ENCODE results near the gene ARSA. TPM values are rescaled to one million over a fixed set of nuclear protein-coding genes. Genes with fewer than 3 reads are reported as not detected.

The ARSA gene
- polyA plus RNA-seq, 1 experiment: 36.9 TPM

DNA sequence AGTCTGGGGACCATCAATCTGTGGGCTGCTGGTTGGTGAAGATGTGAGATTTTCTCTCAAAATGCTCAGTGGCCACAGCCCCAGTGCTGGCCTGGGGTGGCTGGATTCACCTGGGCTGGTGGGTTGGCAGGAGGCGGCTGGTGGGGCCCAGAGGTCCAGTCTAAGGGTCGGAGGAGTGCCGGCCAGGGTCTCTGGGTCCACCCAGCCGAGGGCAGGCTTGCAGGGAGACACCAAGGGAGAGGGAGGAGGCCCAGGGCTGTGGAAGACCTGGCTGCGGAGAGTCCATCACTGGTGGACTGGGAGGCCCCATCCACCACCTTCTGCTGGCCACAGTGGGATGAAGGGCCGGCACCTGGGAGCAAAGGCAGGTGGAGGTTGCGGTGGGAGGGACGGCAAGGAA is 44.1 kb upstream of the ARSA start:
- no peak for DNase-seq (ENCODE audit: low read depth)
- H3K36me3 ChIP-seq (ENCODE audit: control insufficient read depth, insufficient read depth, low read length): no peaks in the 10 kb centered on the region
- no peak overlapping the region for H3K4me3 ChIP-seq (ENCODE audit: low read depth, low read length)
- ChIA-PET CTCF (no interaction called here), POLR2A (no interaction called here)
- peaks cover 25% of the 10 kb centered on the region for H3K27me3 ChIP-seq (ENCODE audit: control insufficient read depth, insufficient read depth, low read length)
- TF ChIP-seq CTCF (IDR thresholded peaks at IDR 0.05; ENCODE audit: insufficient read depth, low read depth, low read length): no peak

DNA sequence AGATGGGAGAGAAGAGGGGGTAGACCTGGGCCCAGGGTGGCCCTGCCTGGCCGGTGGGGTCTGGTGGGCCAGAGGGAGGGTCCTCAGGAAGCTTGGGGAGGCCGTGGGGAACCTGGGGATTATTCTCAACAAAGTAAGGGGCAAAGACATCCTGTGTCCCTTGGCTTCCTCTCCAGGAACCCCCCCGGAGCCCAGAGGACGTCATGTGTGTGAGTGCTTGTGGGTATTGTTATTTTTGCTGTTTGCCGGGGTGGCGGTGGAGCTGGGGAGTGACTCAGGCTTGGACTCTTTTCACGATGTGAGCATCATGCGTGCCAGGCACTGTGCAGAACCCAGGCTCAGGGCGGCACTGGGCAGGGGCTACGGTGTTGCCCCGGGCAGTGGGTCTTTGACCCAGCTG is 43.7 kb upstream of the ARSA start:
- no peak for DNase-seq (ENCODE audit: low read depth)
- no peak for TF ChIP-seq CTCF (IDR thresholded peaks at IDR 0.05; ENCODE audit: insufficient read depth, low read depth, low read length)
- POLR2A ChIA-PET: no interaction called here
- H3K27me3 ChIP-seq (ENCODE audit: control insufficient read depth, insufficient read depth, low read length): peaks cover 25% of the 10 kb centered on the region
- H3K4me3 ChIP-seq (ENCODE audit: low read depth, low read length): no peak overlapping the region
- H3K36me3 ChIP-seq (ENCODE audit: control insufficient read depth, insufficient read depth, low read length): no peaks in the 10 kb centered on the region
- CTCF ChIA-PET: no interaction called here

GRCh38 chr22:50670914-50671538 is 43.1 kb upstream of the ARSA start:
- Histone ChIP-seq H3K36me3 (ENCODE audit: control insufficient read depth, insufficient read depth, low read length) (no peaks in the 10 kb centered on the region), H3K27me3 (ENCODE audit: control insufficient read depth, insufficient read depth, low read length) (peaks cover 25% of the 10 kb centered on the region), H3K4me3 (ENCODE audit: low read depth, low read length) (no peak overlapping the region)
- CTCF ChIA-PET: no interaction called here
- DNase-seq (ENCODE audit: low read depth): no peak
- TF ChIP-seq CTCF (IDR thresholded peaks at IDR 0.05; ENCODE audit: insufficient read depth, low read depth, low read length): no peak
- POLR2A ChIA-PET: no interaction called here

GRCh38 chr22:50670513-50670912 is 42.6 kb upstream of the ARSA start:
- H3K4me3 ChIP-seq (ENCODE audit: low read depth, low read length): no peak overlapping the region
- no peaks in the 10 kb centered on the region for H3K36me3 ChIP-seq (ENCODE audit: control insufficient read depth, insufficient read depth, low read length)
- DNase-seq (ENCODE audit: low read depth): no peak
- CTCF ChIA-PET: no interaction called here
- peaks cover 22% of the 10 kb centered on the region for H3K27me3 ChIP-seq (ENCODE audit: control insufficient read depth, insufficient read depth, low read length)
- no peak for TF ChIP-seq CTCF (IDR thresholded peaks at IDR 0.05; ENCODE audit: insufficient read depth, low read depth, low read length)
- POLR2A ChIA-PET: no interaction called here

GRCh38 chr22:50665738-50666137 is 37.8 kb upstream of the ARSA start:
- DNase-seq (ENCODE audit: low read depth): no peak
- ChIA-PET CTCF (interaction anchor here (0.8 kb wide), 1 partner anchor 11 kb away, joined by 3 read pairs; no protein-coding TSS in a partner anchor), POLR2A (no interaction called here)
- no peaks in the 10 kb centered on the region for H3K36me3 ChIP-seq (ENCODE audit: control insufficient read depth, insufficient read depth, low read length)
- H3K4me3 ChIP-seq (ENCODE audit: low read depth, low read length): no peak overlapping the region
- TF ChIP-seq CTCF (IDR thresholded peaks at IDR 0.05; ENCODE audit: insufficient read depth, low read depth, low read length): no peak
- peaks cover 3% of the 10 kb centered on the region for H3K27me3 ChIP-seq (ENCODE audit: control insufficient read depth, insufficient read depth, low read length)
